Activated naive CD8-positive, alpha-beta T cell (primary cell): ENCODE data around the gene MDFI.

Experiments
- H3K27ac Mint-ChIP-seq: one replicate; pipeline ENCODE4 v1.8.0; 2021; ENCODE audit warnings: mixed read lengths
- H3K27me3 Mint-ChIP-seq: one replicate; pipeline ENCODE4 v1.8.0; 2021; ENCODE audit warnings: mixed read lengths
- H3K36me3 Mint-ChIP-seq: one replicate; pipeline ENCODE4 v1.8.0; 2021; ENCODE audit warnings: mixed read lengths
- H3K4me1 Mint-ChIP-seq: one replicate; pipeline ENCODE4 v1.8.0; 2021; ENCODE audit warnings: low read depth, mixed read lengths
- H3K4me3 Mint-ChIP-seq: one replicate; pipeline ENCODE4 v1.8.0; 2021; ENCODE audit warnings: mild to moderate bottlenecking, mixed read lengths
- H3K9me3 Mint-ChIP-seq: one replicate; pipeline ENCODE4 v1.8.0; 2021; ENCODE audit warnings: low read depth, mixed read lengths

The MDFI gene

DNA sequence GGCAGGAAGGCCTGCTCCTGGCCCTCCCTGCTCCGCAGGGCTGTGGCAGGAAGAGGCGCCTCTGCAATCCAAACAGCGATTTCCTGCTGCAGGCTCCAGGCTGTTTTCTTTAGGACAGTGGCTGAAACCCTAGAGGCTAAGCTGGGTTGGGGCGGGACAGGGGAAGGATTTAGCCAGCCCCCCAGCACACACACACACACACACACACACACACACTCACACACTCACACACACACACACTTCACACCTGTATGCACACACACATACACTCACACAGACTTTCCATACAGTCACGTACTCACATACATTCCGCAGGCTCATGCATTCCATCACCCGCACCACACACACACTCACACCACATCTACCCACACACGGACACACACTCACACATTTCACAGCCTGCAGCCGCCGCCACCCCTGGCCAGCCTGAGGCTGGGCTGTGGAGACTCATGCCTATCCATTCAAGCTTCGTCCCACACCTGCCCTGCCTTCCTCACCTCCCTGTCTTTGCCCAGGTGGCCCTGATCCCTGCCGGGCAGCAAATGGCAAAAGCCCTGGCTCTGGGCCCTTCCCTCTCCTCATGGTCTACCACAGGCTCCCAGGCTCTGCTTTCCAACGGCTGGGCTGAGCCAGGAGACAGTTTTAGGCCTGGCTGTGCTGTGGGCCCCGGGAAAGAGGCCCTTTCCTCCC lies 17.9 kb downstream of the MDFI start:
- no peak overlapping the region for H3K27ac Mint-ChIP-seq
- no peaks in the 10 kb centered on the region for H3K36me3 Mint-ChIP-seq
- H3K9me3 Mint-ChIP-seq, result no peaks in the 10 kb centered on the region
- peaks cover 15% of the 10 kb centered on the region for H3K27me3 Mint-ChIP-seq
- no peaks in the 10 kb centered on the region for H3K4me1 Mint-ChIP-seq
- no peak overlapping the region for H3K4me3 Mint-ChIP-seq

DNA sequence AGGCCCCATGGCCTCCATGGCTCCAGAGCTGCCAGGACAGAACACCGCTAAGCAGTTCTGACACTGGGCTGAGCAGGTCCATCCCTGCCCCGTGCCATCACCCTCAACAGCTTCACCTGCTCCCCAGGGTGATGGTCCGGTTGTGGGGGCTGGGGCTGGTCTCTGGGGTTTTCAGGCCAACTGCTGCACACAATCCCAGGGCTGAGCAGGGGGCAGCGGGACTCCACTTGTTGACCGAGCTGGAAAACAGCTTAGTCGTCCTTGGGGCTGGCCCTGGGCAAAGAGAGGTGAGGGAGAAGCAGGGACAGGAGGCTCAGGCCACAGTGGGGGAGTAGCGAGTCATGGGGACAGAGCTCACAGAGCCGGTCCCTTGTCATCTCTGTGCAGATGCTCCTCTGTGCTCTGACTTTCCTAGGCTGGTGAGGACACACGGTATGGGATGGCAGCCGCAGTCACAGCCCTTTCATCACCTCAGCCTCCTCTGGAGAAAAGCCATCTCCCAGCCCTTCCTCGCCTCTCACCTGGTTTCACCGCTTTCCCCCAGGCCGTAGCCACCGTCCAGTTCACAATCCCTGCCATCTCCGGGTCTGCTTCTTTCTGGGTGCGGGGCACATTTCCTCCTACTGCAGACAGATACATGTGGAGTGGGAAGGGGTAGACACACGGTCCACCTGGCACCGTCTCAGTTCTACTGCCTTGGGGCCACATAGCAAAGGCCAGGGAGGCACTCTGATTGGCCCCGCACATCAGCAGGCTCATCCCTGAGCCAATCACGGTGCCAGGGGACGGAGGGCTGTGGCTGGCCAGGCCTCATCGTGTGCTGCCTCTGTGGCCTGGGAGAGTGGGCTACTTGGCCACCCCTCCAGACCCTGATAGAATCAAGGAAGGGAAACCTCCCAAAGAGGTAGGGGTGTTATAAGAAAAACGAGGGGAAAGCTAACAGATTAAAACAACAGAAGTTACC lies 19.1 kb downstream of the MDFI start:
- no peaks in the 10 kb centered on the region for H3K4me1 Mint-ChIP-seq
- no peaks in the 10 kb centered on the region for H3K9me3 Mint-ChIP-seq
- H3K27ac Mint-ChIP-seq, result no peak overlapping the region
- no peak overlapping the region for H3K4me3 Mint-ChIP-seq
- no peaks in the 10 kb centered on the region for H3K36me3 Mint-ChIP-seq
- peaks cover 19% of the 10 kb centered on the region for H3K27me3 Mint-ChIP-seq

DNA sequence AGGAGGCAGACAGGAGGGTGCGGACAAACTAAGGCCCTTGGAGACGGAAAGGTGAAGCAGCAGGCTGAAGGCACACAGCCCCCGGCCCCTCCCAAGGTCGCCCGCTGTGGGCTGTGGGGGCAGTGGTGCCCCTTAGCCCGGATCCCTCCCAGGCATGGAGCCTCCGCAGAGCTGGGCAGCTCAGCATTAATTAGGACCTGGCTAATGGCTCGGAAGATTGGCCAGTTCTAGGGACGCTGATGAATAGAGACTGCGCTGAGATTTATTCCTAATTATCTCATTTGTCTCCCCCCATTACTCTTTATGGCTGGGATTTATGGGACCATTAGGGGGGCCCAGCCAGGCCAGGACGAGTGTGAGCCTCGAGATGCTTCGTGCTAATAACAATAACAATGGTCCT lies 20.4 kb downstream of the MDFI start:
- no peaks in the 10 kb centered on the region for H3K4me1 Mint-ChIP-seq

DNA sequence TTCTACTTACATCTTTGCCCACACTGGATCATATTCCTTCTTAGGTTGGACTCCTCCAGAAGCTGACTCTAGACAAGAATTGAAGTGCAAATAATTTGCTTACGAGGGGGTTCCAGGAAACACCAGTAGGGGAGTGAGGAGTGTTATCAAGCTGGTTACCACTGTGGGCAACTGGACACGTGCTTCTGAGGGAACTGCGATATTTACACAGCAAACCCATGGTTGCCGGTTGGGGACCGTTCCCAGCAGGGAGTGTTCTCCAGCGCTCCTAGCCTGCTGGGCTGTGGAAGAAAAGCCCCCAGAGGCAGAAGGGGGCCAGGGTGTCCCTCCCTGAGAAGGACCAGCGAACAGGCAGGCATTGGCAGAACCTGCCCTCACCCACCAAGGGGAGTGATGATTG lies 21.7 kb downstream of the MDFI start:
- H3K36me3 Mint-ChIP-seq, result no peaks in the 10 kb centered on the region
- no peak overlapping the region for H3K27ac Mint-ChIP-seq
- H3K4me3 Mint-ChIP-seq, result no peak overlapping the region
- no peaks in the 10 kb centered on the region for H3K9me3 Mint-ChIP-seq
- peaks cover 21% of the 10 kb centered on the region for H3K27me3 Mint-ChIP-seq
- H3K4me1 Mint-ChIP-seq, result no peaks in the 10 kb centered on the region

More for the DNA sequence above, 20.4 kb downstream of the MDFI start:
- H3K36me3 Mint-ChIP-seq, result no peaks in the 10 kb centered on the region
- peaks cover 21% of the 10 kb centered on the region for H3K27me3 Mint-ChIP-seq
- no peak overlapping the region for H3K27ac Mint-ChIP-seq
- no peak overlapping the region for H3K4me3 Mint-ChIP-seq
- H3K9me3 Mint-ChIP-seq, result no peaks in the 10 kb centered on the region

DNA sequence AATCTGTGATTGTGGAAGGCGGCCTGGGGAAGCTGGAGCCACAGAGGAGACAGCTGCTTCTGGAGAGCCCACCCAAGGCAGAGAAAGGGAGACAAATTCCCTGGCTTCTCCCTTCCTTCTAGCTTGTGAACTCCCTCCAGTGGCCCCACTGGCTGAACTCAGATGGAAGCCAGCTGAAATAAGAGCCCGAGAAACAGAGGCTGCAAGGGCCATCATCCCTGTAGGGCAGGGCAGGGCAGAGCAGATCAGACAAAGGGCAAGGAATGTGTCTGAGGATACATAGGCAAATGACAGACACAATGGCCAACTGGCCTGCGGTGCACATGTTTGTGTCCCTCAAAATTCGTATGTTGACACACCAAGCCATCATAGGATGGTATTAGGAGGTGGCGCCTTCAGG lies 25.3 kb downstream of the MDFI start:
- Mint-ChIP-seq H3K4me3 (no peak overlapping the region), H3K27ac (no peak overlapping the region), H3K9me3 (no peaks in the 10 kb centered on the region), H3K27me3 (peaks cover 10% of the 10 kb centered on the region), H3K4me1 (no peaks in the 10 kb centered on the region), H3K36me3 (no peaks in the 10 kb centered on the region)

DNA sequence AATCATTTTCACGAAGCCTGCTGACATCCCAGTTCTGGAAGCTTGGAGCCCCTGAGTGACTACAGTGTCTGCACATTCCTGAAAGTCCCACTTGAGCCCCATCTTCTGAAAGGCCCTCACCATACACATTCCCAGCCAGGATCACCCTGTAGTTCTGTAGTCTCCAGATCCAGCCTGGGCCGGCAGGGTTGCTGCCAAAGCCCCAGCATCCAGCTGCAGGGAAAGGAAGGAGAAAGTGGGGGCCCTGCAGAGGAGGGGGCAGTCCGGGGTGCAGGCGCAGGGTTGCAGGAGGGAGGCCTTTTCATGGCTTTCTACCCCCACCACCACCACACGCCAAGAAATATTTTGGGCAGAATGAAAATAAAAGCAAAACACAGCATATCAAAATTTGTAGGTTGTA lies 26.0 kb downstream of the MDFI start:
- Mint-ChIP-seq H3K36me3 (no peaks in the 10 kb centered on the region), H3K4me3 (no peak overlapping the region), H3K4me1 (no peaks in the 10 kb centered on the region), H3K9me3 (no peaks in the 10 kb centered on the region), H3K27me3 (peaks cover 9% of the 10 kb centered on the region), H3K27ac (no peak overlapping the region)

DNA sequence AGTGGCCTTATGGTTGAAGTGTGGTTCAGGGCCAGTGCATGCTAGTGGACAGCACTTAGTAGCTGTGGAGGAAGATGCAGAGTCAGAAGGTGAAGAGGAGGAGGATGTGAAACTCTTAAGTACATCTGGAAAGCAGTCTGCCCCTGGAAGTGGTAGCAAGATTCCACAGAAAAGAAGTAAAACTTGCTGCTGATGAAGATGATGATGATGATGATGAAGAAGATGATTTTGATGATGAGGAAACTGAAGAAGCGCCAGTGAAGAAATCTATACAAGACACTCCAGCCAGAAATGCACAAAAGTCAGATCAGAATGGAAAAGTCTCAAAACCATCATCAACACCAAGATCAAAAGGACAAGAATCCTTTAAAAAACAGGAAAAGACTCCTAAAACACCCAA lies 28.9 kb downstream of the MDFI start:
- Mint-ChIP-seq H3K4me3 (no peak overlapping the region), H3K27me3 (peaks cover 6% of the 10 kb centered on the region), H3K27ac (no peak overlapping the region), H3K9me3 (no peaks in the 10 kb centered on the region), H3K4me1 (no peaks in the 10 kb centered on the region), H3K36me3 (no peaks in the 10 kb centered on the region)

DNA sequence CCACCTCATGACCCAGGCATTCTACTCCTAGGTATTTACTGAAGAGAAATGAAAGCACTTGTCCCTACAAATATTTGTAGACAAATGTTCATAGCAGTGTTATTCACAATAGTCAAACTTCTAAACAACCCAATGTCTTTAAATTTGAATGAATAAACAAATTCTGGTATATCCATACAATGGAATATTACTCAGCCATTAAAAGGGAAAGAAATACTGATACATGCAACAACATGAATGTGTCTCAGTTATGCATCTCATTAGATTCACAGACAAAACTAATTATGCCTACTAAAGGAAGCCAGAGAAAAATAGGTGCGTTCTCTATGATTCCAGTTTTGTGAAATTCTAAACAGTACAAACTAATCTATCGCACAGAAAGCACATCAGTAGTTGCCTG lies 30.7 kb downstream of the MDFI start:
- H3K4me3 Mint-ChIP-seq, result no peak overlapping the region
- peaks cover 6% of the 10 kb centered on the region for H3K27me3 Mint-ChIP-seq
- H3K4me1 Mint-ChIP-seq, result no peaks in the 10 kb centered on the region
- H3K36me3 Mint-ChIP-seq, result no peaks in the 10 kb centered on the region
- no peak overlapping the region for H3K27ac Mint-ChIP-seq
- H3K9me3 Mint-ChIP-seq, result no peaks in the 10 kb centered on the region

DNA sequence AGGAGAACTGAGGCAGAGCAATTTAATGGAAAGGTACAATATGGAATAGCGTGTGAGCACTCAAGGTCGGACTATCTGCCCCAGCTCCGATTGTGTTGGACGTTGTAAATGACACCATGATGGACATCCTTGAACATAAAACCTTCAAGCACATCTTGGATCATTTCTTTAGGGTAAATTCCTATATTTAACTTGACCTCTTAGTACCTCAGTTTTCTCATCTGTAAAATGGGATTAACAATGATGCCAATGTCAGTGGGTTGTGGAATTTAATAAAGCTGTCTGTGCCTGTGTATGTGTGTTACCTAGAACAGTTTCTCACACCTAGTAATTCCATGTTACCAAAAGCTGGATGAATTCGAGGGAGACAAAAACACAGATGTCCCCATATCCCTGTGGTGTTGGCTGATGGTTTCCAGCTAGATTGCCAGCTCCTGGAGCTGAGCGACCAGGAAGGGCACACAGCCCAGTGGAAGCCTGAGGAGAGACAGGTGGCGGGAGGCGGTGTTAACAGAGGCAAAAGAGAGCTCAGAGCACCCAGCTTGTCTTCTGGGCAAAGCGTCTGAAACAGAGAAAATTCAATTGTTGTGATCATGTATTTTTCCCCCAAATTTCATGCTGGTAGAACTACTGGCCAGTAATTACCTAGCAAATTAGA lies 32.6 kb downstream of the MDFI start:
- Mint-ChIP-seq H3K4me3 (no peak overlapping the region), H3K9me3 (no peaks in the 10 kb centered on the region), H3K36me3 (no peaks in the 10 kb centered on the region), H3K4me1 (no peaks in the 10 kb centered on the region), H3K27me3 (peaks cover 8% of the 10 kb centered on the region), H3K27ac (no peak overlapping the region)

DNA sequence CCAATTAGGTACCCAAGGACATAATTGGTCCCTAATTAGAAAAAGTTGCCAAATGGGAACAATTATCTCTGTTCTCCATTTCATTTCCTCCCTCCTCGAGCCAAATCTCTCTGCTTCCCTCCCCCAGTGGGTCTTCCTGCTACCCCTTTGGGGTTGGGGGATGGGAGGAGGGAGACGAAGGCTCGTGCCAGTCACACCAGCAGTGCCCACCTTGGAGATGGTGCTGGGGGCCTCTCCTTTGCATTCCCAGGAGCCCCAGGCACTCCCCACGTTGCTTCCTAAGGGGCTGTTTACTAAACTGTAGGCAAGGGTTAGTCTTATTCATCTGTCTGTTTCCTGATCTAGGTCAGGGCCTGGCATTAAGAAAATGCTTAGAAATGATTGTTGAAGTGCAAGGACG lies 33.1 kb downstream of the MDFI start:
- Mint-ChIP-seq H3K9me3 (no peaks in the 10 kb centered on the region), H3K27me3 (peaks cover 11% of the 10 kb centered on the region), H3K4me3 (no peak overlapping the region), H3K27ac (no peak overlapping the region), H3K4me1 (no peaks in the 10 kb centered on the region), H3K36me3 (no peaks in the 10 kb centered on the region)

DNA sequence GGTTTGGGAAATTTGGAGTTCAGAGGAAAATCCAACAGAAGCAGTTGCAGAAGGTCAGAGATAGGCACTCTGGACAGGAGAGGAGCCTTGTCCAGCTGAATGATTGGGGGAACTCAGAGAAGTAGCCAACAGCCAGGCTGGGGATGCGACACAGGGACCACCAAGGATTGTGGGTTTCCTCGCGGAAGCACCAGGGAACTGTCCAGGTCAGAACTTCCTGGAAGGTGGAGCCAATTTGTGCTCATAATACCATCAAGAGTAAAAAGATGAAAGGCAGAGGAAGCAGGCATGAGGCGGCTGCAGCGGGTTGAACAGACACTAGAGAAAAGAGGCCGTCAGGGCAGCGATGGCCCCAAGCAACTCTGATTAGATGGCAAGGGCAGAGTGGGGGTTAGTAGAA lies 33.7 kb downstream of the MDFI start:
- H3K27me3 Mint-ChIP-seq, result peaks cover 13% of the 10 kb centered on the region
- H3K27ac Mint-ChIP-seq, result no peak overlapping the region
- H3K4me3 Mint-ChIP-seq, result no peak overlapping the region
- no peaks in the 10 kb centered on the region for H3K9me3 Mint-ChIP-seq
- no peaks in the 10 kb centered on the region for H3K36me3 Mint-ChIP-seq
- no peaks in the 10 kb centered on the region for H3K4me1 Mint-ChIP-seq

DNA sequence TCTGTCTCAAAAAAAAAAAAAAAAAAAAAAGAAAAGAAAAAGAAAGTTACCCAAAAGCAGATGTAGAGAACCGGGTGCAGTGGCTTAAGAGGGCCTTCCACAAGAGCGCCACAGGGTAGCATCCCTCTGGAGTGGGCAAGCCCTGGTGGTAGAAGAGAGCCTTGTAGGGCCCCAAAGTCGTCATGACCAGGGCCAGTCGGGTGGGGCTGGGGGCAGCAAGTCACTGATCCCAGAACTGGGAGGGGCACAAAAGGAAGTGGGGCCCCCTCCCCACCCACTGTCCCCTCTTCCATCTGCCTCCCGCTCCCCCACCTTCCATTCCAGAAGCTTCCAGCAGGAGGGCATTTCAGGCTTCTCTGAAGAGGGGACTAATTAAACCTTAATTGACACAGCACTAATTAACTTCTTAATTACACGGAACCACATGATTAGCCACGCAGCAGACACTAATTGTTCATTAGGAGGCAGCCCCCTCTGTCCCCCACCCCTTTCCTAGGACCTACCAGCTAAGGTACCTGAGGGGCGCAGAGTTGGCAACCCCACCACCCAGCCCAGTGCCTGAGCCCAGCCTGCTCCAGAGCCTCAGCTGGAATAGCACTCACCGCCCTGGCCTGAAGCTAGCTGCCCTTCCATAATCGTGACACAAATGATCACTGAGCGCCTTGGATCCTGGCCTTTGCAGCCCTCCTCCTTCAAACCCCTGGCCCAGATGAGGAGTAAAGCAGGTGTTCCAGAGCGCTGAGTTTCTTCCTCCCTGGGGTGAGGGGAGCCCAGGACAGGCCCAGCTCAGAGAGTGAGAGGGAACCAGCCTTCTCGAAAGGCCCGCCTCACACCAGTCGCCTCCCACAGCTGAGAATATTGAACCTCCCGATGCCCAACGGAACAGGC lies 34.8 kb downstream of the MDFI start:
- peaks cover 14% of the 10 kb centered on the region for H3K27me3 Mint-ChIP-seq
- no peaks in the 10 kb centered on the region for H3K36me3 Mint-ChIP-seq
- no peak overlapping the region for H3K27ac Mint-ChIP-seq
- no peaks in the 10 kb centered on the region for H3K9me3 Mint-ChIP-seq
- no peak overlapping the region for H3K4me3 Mint-ChIP-seq
- no peaks in the 10 kb centered on the region for H3K4me1 Mint-ChIP-seq

DNA sequence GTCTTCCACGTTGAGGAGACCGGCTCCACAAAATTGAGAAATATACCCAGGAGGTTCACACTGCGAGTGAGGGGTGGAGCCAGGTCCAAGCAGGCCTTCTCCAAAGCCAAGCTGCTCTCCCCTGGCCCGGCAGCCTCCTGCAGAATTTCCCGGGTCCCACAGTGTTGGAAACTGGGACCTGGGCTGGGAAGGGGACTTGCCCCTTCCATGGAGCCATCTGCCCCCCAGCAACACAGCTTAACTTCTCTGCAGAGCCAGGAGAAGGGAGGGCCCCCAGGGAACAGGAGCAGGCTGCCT lies 35.4 kb downstream of the MDFI start:
- H3K9me3 Mint-ChIP-seq, result no peaks in the 10 kb centered on the region
- H3K36me3 Mint-ChIP-seq, result no peaks in the 10 kb centered on the region
- no peaks in the 10 kb centered on the region for H3K4me1 Mint-ChIP-seq
- H3K4me3 Mint-ChIP-seq, result no peak overlapping the region
- peaks cover 14% of the 10 kb centered on the region for H3K27me3 Mint-ChIP-seq
- no peak overlapping the region for H3K27ac Mint-ChIP-seq

DNA sequence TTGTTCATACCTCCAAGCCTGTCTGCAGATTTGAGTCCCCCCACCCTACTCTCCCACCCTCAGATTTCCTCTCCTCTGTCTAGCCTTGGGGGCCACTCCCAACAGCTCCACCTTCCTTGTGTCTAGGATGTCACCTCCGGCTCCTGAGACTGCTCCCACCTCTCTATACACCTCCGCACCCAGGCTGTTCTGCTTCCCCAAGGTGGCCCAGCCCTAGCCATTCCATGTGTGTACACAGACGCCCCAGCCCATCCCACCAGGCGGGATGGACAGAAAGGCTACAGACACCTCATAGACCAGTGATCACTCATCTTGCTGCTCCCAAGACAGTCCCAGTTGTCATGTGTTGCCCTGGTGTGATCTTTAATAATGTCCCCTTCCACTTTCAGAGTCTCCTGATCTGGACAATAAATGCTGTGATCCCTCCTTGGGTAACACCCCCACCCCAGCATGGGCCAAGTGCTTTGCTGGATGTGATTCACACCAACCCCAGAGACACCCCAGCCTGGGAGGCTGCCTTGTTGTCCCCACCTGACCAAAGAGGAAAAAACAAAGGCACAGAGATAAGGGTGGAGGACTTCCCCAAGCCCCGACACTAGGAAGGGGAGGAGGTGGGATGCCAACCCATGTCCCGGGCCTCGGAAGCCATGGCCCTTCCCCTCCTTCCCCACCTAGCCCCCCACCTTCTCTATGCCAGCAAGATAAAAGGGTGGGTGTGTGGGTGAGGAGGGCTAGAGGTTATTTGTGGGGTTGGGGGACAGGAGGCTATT lies 36.1 kb downstream of the MDFI start:
- H3K4me1 Mint-ChIP-seq, result no peaks in the 10 kb centered on the region
- H3K27ac Mint-ChIP-seq, result no peak overlapping the region
- H3K4me3 Mint-ChIP-seq, result no peak overlapping the region
- no peaks in the 10 kb centered on the region for H3K36me3 Mint-ChIP-seq
- no peaks in the 10 kb centered on the region for H3K9me3 Mint-ChIP-seq
- H3K27me3 Mint-ChIP-seq, result peaks cover 14% of the 10 kb centered on the region
